GM19395 (cell line): Measurements from ENCODE around the gene GPR3.
"Not testable (repeated sequence)": the region's sequence is repeated elsewhere in the genome, so short reads cannot be mapped to it uniquely, and the experiment has no call there.

Experiments
- ATAC-seq: cut with Tn5 transposase; IDR thresholded peaks from one replicate; pipeline ENCODE4 v1.9.1; 2021; ENCODE audit warnings: mild to moderate bottlenecking, moderate library complexity; ENCODE audit not compliant: unreplicated experiment

Gene GPR3

DNA sequence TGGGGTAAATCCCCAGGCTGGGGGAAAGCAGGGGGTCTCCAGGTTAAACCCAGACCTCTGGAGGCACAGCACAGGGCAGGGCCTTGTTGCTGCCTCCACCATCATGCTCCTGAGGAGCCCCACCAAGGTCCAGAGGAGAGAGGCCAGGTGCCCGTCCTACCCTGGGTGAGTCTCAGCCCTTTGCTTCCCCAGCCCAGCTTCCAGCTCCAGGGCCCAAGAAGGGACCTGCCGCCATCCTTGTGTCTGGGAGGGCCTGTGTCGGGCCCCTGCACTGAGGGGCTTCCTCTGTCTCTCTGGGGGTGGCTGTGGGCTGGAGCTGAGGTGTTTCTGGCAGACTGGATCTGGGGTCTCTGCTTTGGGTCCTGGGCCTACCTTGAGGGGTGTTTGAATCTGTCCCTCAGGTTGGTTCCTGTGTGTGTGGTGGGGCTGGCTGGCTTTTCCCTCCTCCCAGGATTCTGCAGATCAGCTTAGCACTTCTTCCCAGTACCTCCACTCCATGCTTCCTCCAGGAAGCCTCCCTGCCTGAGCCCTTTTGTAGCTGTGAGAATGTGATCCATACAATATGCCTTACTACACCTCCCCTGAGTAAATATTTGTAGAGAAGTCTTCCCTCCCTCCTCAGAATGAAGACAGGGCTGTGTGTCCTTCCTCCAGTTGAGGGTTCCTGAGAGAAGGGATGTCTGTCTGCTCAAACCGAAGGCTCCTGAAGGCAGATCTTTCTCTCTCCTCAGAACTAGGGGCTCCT, 6.2 kb downstream of the GPR3 start:
- ATAC-seq: no peak

- no peak for ATAC-seq
Measured at GRCh38 chr1:27399251-27400025, 7.0 kb downstream of the GPR3 start.

GRCh38 chr1:27400082-27400962, 7.9 kb downstream of the GPR3 start:
- ATAC-seq: no peak

GRCh38 chr1:27400963-27401341, 8.5 kb downstream of the GPR3 start:
- ATAC-seq: no peak

DNA sequence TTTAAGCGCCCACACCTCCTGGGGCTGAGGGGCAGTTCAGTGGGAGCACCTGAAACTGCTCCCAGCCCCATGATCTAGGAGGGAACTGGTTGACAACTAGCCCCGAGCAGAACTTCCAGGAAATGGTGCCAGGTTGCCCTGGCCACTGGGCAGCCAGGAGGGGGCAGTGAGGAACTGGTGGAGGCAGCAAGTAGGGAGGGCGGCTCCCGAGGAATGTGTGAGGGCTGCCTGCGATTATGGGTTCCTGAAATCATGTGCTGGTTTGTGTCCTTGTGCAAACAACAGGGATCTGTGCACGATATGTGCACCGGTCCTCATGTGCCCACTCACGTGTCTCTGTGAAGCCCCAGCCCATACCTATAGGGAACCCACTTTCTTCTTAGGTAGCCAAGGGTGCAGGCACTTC, 9.9 kb downstream of the GPR3 start:
- ATAC-seq: no peak

DNA sequence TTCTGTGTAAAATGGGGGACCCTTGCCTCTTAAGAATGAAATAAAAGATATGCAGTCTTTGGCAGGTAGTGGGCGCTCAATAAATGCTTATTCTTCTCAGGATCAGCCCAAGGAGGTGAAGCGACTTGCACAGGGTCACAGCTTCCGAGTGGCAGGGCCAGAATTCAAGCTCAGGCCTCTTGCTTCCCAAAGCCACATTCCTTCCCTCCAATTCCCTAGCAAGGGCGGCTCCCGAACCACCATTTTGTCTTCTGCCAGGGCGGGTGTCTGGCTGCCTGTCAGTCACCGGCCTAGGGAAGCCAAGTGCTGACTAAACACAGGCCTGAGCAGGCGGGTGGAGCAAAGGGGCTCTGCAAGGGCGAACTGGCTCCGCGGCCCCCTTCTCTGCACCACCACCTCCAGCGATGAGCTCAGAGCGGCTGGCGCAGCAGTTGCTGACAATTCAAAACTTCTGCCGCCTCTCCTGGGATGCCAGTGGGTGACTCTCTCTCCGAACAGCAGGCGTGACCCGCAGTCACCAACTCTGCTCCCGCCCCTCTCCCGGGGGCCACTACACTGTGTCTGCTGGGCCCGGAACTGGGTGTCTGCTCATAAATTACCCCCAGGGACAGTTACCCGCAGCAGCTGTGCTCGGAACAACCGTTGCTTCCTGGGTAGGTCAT, 10.8 kb downstream of the GPR3 start:
- ATAC-seq: no peak

- ATAC-seq: no peak
Measured at GRCh38 chr1:27403931-27404330, 11.5 kb downstream of the GPR3 start.

DNA sequence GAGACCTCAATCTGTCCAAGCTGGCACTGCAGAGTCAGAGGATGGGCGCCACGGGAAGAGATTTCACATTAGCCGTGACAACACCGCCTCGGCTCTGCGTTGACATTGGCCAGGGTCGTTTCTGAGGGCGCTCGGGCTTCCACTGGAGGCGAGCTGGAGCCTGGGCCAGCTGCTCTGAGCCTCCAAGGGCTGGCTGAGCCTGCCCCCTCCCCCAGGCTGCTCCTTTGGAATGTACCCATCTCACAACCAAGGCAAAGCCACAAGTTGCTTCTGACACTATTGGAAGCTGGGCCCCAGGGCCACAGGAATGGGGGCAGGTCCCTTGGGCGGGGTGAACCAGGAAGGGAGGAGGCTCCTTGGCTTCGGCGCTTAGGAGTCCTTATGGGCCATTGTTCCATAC, 12.7 kb downstream of the GPR3 start:
- no peak for ATAC-seq

DNA sequence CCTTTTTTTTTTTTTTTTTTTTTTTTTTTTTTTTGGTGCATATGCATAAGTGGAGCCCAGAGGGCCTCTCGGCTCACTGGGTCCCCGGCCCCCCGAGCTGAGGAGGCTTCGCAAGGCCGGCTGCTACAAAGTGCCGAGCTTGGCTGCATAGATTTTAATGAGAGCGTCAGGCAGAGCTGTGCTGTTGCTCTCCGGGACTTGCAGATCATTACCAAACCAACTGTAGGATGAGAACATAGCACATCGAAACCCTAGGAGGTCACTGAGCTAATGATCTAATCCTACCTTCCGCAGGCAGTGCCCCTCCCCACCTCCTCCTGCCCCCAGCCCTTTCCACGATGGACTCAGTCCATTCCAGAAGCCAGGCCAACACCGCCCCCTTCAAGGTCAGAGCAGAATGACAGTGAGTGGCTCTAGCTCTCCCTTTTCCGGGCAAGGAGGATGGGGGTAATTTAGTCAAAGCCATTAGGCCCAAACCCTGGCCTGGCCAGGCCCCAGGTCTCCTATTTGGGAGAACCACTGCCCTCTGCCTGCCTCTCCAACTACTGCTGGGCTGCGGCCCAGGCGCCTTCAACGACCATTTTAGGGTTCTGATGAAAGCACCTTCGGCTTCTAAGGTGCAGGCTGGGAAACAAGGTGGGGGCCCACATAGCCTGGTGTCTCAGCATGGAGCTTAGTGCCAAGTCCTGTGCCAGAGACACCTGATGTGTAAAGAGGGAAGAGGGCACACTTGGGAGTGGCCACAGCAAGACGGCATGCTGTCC, 13.4 kb downstream of the GPR3 start:
- ATAC-seq: not testable (repeated sequence)

DNA sequence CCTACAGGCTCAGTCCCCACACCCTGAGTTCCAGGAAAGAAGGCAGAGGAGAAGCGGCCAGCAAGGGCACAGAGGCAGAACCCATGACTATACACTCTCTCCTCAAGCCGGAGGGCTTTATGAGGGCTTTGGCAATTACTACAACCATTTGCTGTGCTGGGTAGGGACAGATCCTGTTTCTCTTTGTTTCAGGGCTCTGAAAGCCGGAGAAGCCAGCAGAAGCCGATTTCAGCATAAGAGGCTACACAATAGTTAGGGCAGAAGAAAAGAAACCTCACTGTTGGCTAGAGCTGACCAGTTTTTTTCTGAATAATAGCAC, 13.9 kb downstream of the GPR3 start:
- ATAC-seq: no peak

GRCh38 chr1:27406791-27407190, 14.4 kb downstream of the GPR3 start:
- not testable (repeated sequence) for ATAC-seq

DNA sequence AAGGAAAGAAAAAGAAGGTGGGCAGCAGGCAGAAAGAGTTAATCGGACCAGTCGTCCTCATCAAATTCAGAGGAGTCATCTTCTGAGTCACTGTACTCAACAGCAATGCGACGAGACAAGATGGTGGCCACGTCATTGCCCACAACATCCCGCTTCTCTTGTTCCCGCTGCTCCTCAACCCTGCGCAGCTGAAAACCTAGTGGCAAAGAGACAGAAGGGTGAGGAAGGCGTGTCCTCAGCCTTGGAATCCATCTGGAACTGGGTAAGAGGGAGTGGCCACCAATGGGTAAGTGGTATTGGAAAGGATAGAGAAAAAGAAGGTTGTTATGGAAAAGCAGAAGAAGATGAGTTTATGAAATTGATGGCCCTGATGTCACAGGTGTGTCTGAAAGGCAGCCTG, 15.7 kb downstream of the GPR3 start:
- no peak for ATAC-seq

DNA sequence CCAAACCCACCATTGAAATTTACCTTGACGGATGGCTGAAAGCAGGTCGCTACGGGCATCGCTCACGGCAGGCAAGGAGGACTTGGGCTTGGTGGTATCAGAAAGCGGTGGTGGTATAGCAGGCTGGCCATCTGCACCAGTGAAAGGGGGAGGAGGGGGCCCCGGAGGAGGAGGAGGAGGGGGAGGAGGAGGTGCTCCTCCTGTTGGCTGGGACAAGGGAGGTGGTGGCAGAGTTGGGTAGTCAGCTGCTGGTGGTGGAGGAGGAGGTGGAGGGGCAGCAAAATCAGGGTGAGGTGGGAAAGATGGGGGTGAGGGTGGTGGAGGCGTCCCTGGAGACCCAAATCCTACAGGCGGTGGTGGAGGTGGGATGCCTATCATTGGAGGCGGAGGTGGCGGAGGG, 17.2 kb downstream of the GPR3 start:
- no peak for ATAC-seq

GRCh38 chr1:27410709-27411108, 18.3 kb downstream of the GPR3 start:
- ATAC-seq: no peak

- no peak for ATAC-seq
Measured at GRCh38 chr1:27412502-27412901, 20.1 kb downstream of the GPR3 start.

- ATAC-seq: no peak
Measured at GRCh38 chr1:27413004-27413403, 20.6 kb downstream of the GPR3 start.

GRCh38 chr1:27414091-27414490, 21.7 kb downstream of the GPR3 start:
- ATAC-seq: no peak

- no peak for ATAC-seq
Measured at GRCh38 chr1:27416387-27417111, 24.1 kb downstream of the GPR3 start.

GRCh38 chr1:27417713-27418112, 25.3 kb downstream of the GPR3 start:
- ATAC-seq: no peak
